Neural crest cell (in vitro differentiated cells): ENCODE data around the gene SLC6A11. TPM values are rescaled to one million over a fixed set of nuclear protein-coding genes. Genes with fewer than 3 reads are reported as not detected.

Experiments
- DNase-seq: peaks from one replicate; pipeline ENCODE4 v3.0.0; 2021; ENCODE audit warnings: low read depth, mixed read lengths, low spot score
- H3K27ac Mint-ChIP-seq: one replicate; pipeline ENCODE4 v1.8.0; 2021; ENCODE audit warnings: mild to moderate bottlenecking, mixed read lengths; ENCODE audit not compliant: unreplicated experiment
- H3K27me3 Mint-ChIP-seq: 2 replicates; pipeline ENCODE4 v1.8.0; 2021; ENCODE audit warnings: low read depth, mild to moderate bottlenecking, mixed read lengths
- H3K36me3 Mint-ChIP-seq: 2 replicates; pipeline ENCODE4 v1.8.0; 2021; ENCODE audit warnings: low read depth, mild to moderate bottlenecking, mixed read lengths
- H3K4me1 Mint-ChIP-seq: 2 replicates; pipeline ENCODE4 v1.8.0; 2021; ENCODE audit warnings: mixed read lengths
- H3K4me3 Mint-ChIP-seq: one replicate; pipeline ENCODE4 v1.8.0; 2021; ENCODE audit warnings: mild to moderate bottlenecking, mixed read lengths
- H3K9me3 Mint-ChIP-seq: 2 replicates; pipeline ENCODE4 v1.8.0; 2021; ENCODE audit warnings: mixed read lengths
- CTCF ChIP-seq: fragments of 200-600 bp; sonication (generic); conservative IDR thresholded peaks from 2 replicates; pipeline ENCODE4 v1.5.0; 2021; ENCODE audit warnings: antibody characterized with exemption, mild to moderate bottlenecking
- total RNA-seq: library from RNA; stranded (reverse); gene quantifications from 2 replicates; pipeline ENCODE4 v1.2.1, GENCODE V29; 2021

The SLC6A11 gene
- total RNA-seq, 1 donor from 2014 or later: 2.1 TPM

GRCh38 chr3:10983219-10983916 lies 167.3 kb downstream of the SLC6A11 start:
- TF ChIP-seq CTCF: peak; percentile 88
- DNase-seq: peak; percentile 38
- H3K27me3 Mint-ChIP-seq: peaks cover 60% of the 10 kb centered on the region
- H3K4me3 Mint-ChIP-seq: no peak overlapping the region
- H3K36me3 Mint-ChIP-seq: no peaks in the 10 kb centered on the region
- H3K27ac Mint-ChIP-seq: no peak overlapping the region
- no peaks in the 10 kb centered on the region for H3K9me3 Mint-ChIP-seq
- H3K4me1 Mint-ChIP-seq: peaks cover 4% of the 10 kb centered on the region

- H3K27ac Mint-ChIP-seq: no peak overlapping the region
- H3K9me3 Mint-ChIP-seq: no peaks in the 10 kb centered on the region
- DNase-seq: no peak
- no peaks in the 10 kb centered on the region for H3K36me3 Mint-ChIP-seq
- no peak overlapping the region for H3K4me3 Mint-ChIP-seq
- H3K27me3 Mint-ChIP-seq: peaks cover 67% of the 10 kb centered on the region
- peaks cover 4% of the 10 kb centered on the region for H3K4me1 Mint-ChIP-seq
- no peak for TF ChIP-seq CTCF
These were observed 168.4 kb downstream of the SLC6A11 start for GRCh38 chr3:10984371-10984896.

- Mint-ChIP-seq H3K27me3 (peaks cover 73% of the 10 kb centered on the region), H3K27ac (no peak overlapping the region), H3K4me1 (peaks cover 4% of the 10 kb centered on the region), H3K4me3 (no peak overlapping the region), H3K36me3 (no peaks in the 10 kb centered on the region), H3K9me3 (no peaks in the 10 kb centered on the region)
- DNase-seq: no peak
- TF ChIP-seq CTCF: no peak
These were observed 169.2 kb downstream of the SLC6A11 start for GRCh38 chr3:10985181-10985580.

DNA sequence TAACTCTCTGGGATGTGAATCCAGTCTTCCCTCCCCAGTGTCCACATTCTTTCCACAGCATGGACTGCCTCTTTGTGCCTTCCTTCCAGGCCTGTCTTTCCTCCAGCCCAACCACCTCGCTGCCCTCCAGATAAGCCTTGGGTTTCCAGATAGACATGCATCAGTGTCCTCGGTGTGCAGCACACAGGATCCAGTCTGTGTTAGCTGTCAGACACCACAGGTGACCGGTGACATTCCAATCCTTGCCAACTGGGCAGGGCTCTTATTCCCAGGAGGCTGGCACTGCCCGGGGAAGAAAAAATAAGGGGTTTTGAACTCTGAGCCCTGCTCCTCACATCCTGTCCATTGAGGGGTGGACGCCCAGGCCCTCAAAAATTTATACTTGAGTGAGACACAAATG lies 170.6 kb downstream of the SLC6A11 start:
- H3K9me3 Mint-ChIP-seq: no peaks in the 10 kb centered on the region
- H3K27me3 Mint-ChIP-seq: peaks cover 75% of the 10 kb centered on the region
- no peaks in the 10 kb centered on the region for H3K36me3 Mint-ChIP-seq
- H3K4me3 Mint-ChIP-seq: no peak overlapping the region
- H3K4me1 Mint-ChIP-seq: peaks cover 4% of the 10 kb centered on the region
- no peak for DNase-seq
- no peak for TF ChIP-seq CTCF
- H3K27ac Mint-ChIP-seq: peak overlapping the region; percentile 85

DNA sequence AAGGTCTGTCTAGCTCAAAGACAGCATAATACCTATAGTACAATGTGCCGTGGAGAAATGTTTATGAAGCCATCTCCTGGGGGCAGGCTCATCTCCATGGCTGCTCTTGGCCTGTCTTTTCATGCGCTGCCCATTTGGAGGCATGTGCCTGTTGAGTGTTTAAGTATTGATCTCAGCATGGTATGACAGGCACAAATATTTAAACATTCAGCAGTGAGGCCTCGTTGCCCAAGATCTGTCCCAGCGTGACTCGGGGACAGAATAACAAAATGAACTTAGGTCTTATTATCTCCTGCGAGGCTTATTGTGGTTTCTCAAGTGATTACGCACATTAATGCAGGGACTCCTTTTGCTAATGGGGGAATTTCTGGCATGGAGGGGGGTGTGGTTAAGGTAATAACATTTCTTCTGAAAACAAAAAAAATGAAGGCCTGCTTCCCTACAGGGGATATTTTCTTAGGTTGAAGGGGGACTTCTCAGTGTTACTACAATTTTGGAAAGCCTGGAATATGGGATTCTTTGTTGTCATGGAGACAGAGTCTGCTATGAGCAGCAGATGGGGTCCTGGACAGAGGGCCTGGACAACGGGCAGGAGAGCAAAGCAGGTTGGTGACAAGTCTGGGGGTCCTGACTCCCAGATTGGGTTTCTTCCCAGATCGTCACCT lies 172.1 kb downstream of the SLC6A11 start:
- H3K9me3 Mint-ChIP-seq: no peaks in the 10 kb centered on the region
- no peaks in the 10 kb centered on the region for H3K36me3 Mint-ChIP-seq
- no peak overlapping the region for H3K27ac Mint-ChIP-seq
- peaks cover 10% of the 10 kb centered on the region for H3K4me1 Mint-ChIP-seq
- no peak for TF ChIP-seq CTCF
- peaks cover 72% of the 10 kb centered on the region for H3K27me3 Mint-ChIP-seq
- no peak overlapping the region for H3K4me3 Mint-ChIP-seq
- no peak for DNase-seq
